HUES64 (cell line): Measurements from ENCODE around the gene ALOXE3. TPM values are rescaled to one million over a fixed set of nuclear protein-coding genes. Genes with fewer than 3 reads are reported as not detected.

Experiments
- H3K27ac ChIP-seq: 2 replicates; pipeline ENCODE4 v1.7.0; 2013; ENCODE audit warnings: low read depth, low read length, inconsistent platforms
- H3K27me3 ChIP-seq: 2 replicates; pipeline ENCODE4 v1.6.1; 2013; ENCODE audit warnings: mild to moderate bottlenecking, low read length; ENCODE audit not compliant: insufficient read depth
- H3K36me3 ChIP-seq: 2 replicates; pipeline ENCODE4 v1.6.1; 2013; ENCODE audit warnings: mild to moderate bottlenecking, low read length; ENCODE audit not compliant: insufficient read depth
- H3K4me1 ChIP-seq: 2 replicates; pipeline ENCODE4 v1.6.1; 2013; ENCODE audit warnings: mild to moderate bottlenecking, low read length, moderate library complexity; ENCODE audit not compliant: insufficient read depth
- H3K4me3 ChIP-seq: 2 replicates; pipeline ENCODE4 v1.5.1; 2013; ENCODE audit warnings: mild to moderate bottlenecking, low read length, moderate library complexity
- H3K9ac ChIP-seq: 2 replicates; pipeline ENCODE4 v1.6.1; 2013; ENCODE audit warnings: mild to moderate bottlenecking, low read depth, low read length
- H3K9me3 ChIP-seq: 2 replicates; pipeline ENCODE4 v1.6.1; 2013; ENCODE audit warnings: low read depth, low read length; ENCODE audit not compliant: insufficient read depth
- WGBS: fragments of 150-250, 120-280 bp; methylation state at CpG from one replicate; pipeline ENCODE4 v1.1.7; 2013; ENCODE audit warnings: missing lambda C conversion rate; 5-methylcytosine and 5-hydroxymethylcytosine counted together
- polyA plus RNA-seq, 2 experiments: library from polyadenylated mRNA; stranded (reverse); fragments of 50-300 nt; gene quantifications; one replicate each; pipeline ENCODE4 v1.2.3, GENCODE V29; 2013

Gene ALOXE3
- polyA plus RNA-seq (2013, experiment 1 of 2) = not detected
- polyA plus RNA-seq (2013, experiment 2 of 2) = not detected

- Histone ChIP-seq H3K9me3 (no peaks in the 10 kb centered on the region), H3K4me3 (peak within 1 kb of the TSS; percentile 76), H3K27me3 (peaks cover 64% of the 10 kb centered on the region), H3K27ac (no peak within 1 kb of the TSS), H3K36me3 (no peaks in the 10 kb centered on the region), H3K9ac (no peak within 1 kb of the TSS; the same call in 1 of the 2 replicates), H3K4me1 (peaks cover 3% of the 10 kb centered on the region; the same call in 1 of the 2 replicates)
- under 1% methylated on average over 33 of the region's 33 CpGs for WGBS
These were observed at the start of gene ALOXE3 for GRCh38 chr17:8117980-8118768. Gene ALOXE3, minus strand, starts transcription at chr17:8118514. Its CDS starts 524 bp downstream, at chr17:8117990.

GRCh38 chr17:8167526-8167925 is 49.2 kb upstream of the ALOXE3 start:
- Histone ChIP-seq H3K9me3 (no peaks in the 10 kb centered on the region), H3K4me3 (no peak overlapping the region), H3K27ac (no peak overlapping the region), H3K9ac (no peak overlapping the region), H3K36me3 (no peaks in the 10 kb centered on the region), H3K4me1 (peaks cover 11% of the 10 kb centered on the region), H3K27me3 (no peaks in the 10 kb centered on the region)
- 97% methylated on average over 3 of the region's 3 CpGs for WGBS

GRCh38 chr17:8166731-8167130 is 48.4 kb upstream of the ALOXE3 start:
- no peak overlapping the region for H3K9ac ChIP-seq
- WGBS = 89% methylated on average over 4 of the region's 6 CpGs
- H3K36me3 ChIP-seq = no peaks in the 10 kb centered on the region
- H3K27me3 ChIP-seq = no peaks in the 10 kb centered on the region
- H3K4me1 ChIP-seq = peaks cover 13% of the 10 kb centered on the region
- H3K27ac ChIP-seq = no peak overlapping the region
- H3K9me3 ChIP-seq = no peaks in the 10 kb centered on the region
- no peak overlapping the region for H3K4me3 ChIP-seq

- no peaks in the 10 kb centered on the region for H3K27me3 ChIP-seq
- peaks cover 17% of the 10 kb centered on the region for H3K4me1 ChIP-seq
- H3K9ac ChIP-seq = no peak overlapping the region
- peaks cover 14% of the 10 kb centered on the region for H3K36me3 ChIP-seq
- H3K27ac ChIP-seq = no peak overlapping the region
- H3K9me3 ChIP-seq = no peaks in the 10 kb centered on the region
- 80% methylated on average over 6 of the region's 6 CpGs for WGBS
- no peak overlapping the region for H3K4me3 ChIP-seq
These were observed 46.5 kb upstream of the ALOXE3 start for GRCh38 chr17:8164815-8165131.

DNA sequence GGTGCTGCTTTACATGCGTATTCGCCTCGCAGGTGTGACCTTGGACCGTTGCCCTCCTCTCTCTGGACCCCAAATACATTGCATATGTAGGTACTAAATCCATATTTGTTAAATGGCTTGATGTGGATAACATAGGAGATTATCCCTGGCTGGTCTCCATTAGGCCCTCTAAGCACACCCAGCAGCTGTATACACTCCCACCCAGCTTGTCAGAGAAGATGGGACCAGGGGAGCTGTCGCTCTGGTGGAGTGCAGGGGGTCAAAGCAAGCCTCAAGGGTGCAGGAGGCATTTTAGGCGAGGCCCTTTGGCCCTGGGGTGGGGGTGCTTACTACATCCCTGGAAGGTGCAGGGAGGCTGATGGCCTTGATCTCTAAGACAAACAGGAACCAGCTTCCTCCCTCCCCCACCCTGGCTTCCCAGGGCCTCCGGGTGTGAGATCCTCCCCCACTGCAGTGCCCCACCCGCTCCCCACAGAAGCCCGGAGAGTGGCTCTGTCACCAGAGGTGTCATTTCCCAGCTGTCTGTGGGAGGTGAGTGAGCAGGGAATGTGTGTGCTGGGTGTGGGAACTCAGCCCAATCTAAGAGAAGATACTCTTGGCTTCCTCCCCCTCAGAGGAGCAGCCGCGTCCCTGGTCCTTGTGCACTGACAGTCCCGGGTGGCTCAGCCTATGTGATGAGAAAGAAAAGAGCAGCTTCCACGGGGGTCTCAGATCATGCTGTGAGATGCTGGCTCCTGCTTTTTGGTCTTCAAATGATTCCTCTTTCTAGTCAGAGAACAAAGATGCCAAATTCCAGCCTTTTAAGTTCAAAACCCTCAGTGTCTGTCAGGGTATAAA is 45.9 kb upstream of the ALOXE3 start:
- Histone ChIP-seq H3K9me3 (no peaks in the 10 kb centered on the region), H3K27me3 (no peaks in the 10 kb centered on the region), H3K36me3 (peaks cover 19% of the 10 kb centered on the region), H3K4me1 (peaks cover 17% of the 10 kb centered on the region), H3K4me3 (peak overlapping the region; percentile 54), H3K27ac (peak overlapping the region; percentile 91), H3K9ac (peak overlapping the region; percentile 81)
- WGBS = 19% methylated on average over 13 of the region's 13 CpGs

- Histone ChIP-seq H3K9ac (peak overlapping the region; percentile 81), H3K27ac (peak overlapping the region; percentile 91), H3K9me3 (no peaks in the 10 kb centered on the region), H3K4me1 (peaks cover 17% of the 10 kb centered on the region), H3K4me3 (peak overlapping the region; percentile 93), H3K36me3 (peaks cover 19% of the 10 kb centered on the region), H3K27me3 (no peaks in the 10 kb centered on the region)
- 1% methylated on average over 55 of the region's 55 CpGs for WGBS
These were observed 45.0 kb upstream of the ALOXE3 start for GRCh38 chr17:8162997-8163977.

- Histone ChIP-seq H3K27me3 (no peaks in the 10 kb centered on the region), H3K9me3 (no peaks in the 10 kb centered on the region), H3K4me1 (peaks cover 17% of the 10 kb centered on the region), H3K9ac (peak within 1 kb of the TSS; percentile 83), H3K36me3 (peaks cover 19% of the 10 kb centered on the region), H3K4me3 (peak within 1 kb of the TSS; percentile 93), H3K27ac (peak within 1 kb of the TSS; percentile 91)
- under 1% methylated on average over 75 of the region's 75 CpGs for WGBS
These were observed 44.1 kb upstream of the ALOXE3 start, which contains the start of gene VAMP2 for GRCh38 chr17:8162233-8162996. Gene VAMP2, minus strand, starts transcription at chr17:8162948. Its CDS starts 69 bp downstream, at chr17:8162879.

- Histone ChIP-seq H3K27me3 (no peaks in the 10 kb centered on the region), H3K4me1 (peaks cover 17% of the 10 kb centered on the region), H3K27ac (no peak overlapping the region), H3K36me3 (peaks cover 19% of the 10 kb centered on the region), H3K9ac (peak overlapping the region; percentile 83), H3K4me3 (peak overlapping the region; percentile 93), H3K9me3 (no peaks in the 10 kb centered on the region)
- 87% methylated on average over 18 of the region's 19 CpGs for WGBS
These were observed 43.2 kb upstream of the ALOXE3 start for GRCh38 chr17:8161289-8162232.

DNA sequence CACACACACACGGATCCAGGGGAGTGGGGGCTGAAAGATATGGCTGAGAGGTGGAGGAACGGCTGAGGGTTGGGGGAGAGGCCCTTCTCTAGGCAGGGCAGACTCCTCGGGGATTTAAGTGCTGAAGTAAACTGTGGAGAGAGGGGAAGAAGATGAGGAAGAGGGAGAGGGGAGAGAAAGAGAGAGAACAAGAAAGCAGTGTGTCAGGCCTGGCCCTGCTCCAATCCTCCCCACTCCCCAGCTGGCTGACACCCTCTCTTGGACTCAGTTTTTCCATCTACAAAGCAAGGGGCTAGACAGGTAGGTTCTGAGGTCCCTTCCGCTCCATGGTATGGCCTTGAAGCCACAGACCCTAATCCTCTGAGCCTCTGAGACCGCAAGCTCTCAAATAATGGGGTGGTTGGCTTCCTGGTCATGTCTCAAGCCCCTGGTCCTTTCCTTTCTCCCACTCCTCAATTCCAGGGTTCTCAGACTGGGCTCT is 42.5 kb upstream of the ALOXE3 start:
- no peak overlapping the region for H3K9ac ChIP-seq
- WGBS = 84% methylated on average over 5 of the region's 5 CpGs
- H3K27ac ChIP-seq = no peak overlapping the region
- no peak overlapping the region for H3K4me3 ChIP-seq
- H3K27me3 ChIP-seq = no peaks in the 10 kb centered on the region
- H3K4me1 ChIP-seq = peaks cover 18% of the 10 kb centered on the region
- H3K36me3 ChIP-seq = peaks cover 19% of the 10 kb centered on the region
- no peaks in the 10 kb centered on the region for H3K9me3 ChIP-seq
